Measurements from ENCODE around the gene TSKS.
A peak's percentile ranks its signal among the peaks of the same experiment; 100 is the strongest.

The TSKS gene, protein sequence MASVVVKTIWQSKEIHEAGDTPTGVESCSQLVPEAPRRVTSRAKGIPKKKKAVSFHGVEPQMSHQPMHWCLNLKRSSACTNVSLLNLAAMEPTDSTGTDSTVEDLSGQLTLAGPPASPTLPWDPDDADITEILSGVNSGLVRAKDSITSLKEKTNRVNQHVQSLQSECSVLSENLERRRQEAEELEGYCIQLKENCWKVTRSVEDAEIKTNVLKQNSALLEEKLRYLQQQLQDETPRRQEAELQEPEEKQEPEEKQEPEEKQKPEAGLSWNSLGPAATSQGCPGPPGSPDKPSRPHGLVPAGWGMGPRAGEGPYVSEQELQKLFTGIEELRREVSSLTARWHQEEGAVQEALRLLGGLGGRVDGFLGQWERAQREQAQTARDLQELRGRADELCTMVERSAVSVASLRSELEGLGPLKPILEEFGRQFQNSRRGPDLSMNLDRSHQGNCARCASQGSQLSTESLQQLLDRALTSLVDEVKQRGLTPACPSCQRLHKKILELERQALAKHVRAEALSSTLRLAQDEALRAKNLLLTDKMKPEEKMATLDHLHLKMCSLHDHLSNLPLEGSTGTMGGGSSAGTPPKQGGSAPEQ

DNA sequence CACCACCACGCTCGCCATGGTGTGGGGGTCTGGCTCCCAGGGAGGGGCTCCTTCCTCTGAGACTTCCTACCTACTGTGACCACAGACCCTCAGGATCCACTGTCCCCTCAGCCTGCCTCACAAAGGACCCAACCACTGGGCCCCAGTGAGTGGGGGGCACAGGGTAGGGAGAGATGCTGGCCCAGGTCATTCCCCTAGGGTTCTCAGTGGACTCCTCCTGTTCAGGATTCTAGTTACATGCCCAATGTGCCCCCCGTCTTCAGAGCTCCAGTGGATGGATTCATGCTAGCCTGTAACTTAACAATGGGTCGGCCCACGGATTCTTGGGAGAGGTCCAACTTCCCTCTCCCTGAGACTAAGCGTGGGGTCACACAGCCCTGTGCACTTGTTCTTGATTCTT is at the start of gene TSKS:
Gene TSKS (minus strand): TSS at position 77 of the 400 bp plus-strand sequence. CDS start 59 bp downstream, at position 18.
- no peak for DNase-seq

DNA sequence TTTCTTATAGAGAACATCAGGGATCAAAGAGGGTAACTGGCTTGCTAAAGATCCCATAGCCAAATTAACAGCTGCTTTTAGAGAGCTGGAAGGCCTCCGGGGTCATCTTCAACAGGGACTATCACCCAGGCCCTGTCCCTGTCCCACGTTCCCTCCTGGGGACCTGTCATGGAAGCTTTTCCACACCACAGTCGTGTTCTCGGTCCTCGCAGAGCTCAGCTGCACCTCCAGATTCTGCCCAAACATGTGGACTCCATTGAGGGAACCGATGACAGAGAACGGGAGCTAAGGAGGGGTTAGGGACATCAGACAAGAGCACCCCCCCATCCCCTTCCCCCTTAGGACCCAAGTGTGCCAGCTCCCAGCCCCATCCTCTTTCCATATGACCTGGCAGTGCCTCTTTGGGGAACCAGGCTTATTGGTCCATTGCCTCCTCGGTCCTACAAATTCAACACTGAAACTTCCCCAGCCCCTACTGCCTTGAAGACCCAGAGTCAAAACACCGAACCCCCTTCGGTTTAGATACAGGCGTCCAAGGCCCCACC is 49.4 kb upstream of the TSKS start:
- DNase-seq = no peak

DNA sequence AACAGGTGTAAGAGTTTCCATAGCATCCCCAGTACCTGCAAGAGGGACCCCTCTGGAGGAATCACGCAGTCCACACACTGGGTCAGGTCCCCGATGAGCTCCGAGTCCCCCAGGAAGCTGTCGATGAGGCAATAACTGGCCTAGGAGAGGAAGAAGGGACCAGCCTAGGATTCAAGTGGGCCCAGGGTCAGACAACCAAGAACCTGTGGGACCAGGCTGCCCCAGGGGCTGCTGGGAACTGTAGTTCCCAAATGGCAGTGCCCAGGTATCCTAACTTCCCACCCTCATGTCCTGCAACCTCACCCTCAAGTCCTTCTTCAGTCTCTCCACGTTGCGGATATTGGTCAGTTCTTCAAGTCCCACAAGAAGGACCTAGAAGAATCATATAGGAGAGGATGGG is 48.2 kb upstream of the TSKS start:
- DNase-seq = no peak

DNA sequence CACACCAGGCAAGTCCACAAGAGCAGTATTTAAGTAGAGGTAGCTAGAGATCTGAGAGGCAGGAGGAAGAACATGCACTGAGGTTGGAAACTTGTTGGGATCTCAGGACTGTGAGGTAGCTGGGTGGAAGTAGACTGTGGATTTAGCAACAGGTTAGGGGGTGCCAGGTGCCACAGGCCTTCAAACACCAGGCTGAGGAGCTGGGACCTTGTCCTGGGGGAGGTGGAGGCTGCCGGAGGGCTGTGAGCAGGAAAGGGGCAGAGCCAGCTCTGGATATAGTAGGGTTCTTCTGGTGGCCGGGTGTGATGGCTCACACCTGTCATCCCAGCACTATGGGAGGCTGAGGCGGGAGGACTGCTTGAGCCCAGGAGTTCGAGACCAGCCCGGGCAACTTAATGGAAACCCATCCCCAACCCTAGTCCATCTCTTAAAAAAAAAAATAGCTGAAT is 46.9 kb upstream of the TSKS start:
- DNase-seq = no peak

DNA sequence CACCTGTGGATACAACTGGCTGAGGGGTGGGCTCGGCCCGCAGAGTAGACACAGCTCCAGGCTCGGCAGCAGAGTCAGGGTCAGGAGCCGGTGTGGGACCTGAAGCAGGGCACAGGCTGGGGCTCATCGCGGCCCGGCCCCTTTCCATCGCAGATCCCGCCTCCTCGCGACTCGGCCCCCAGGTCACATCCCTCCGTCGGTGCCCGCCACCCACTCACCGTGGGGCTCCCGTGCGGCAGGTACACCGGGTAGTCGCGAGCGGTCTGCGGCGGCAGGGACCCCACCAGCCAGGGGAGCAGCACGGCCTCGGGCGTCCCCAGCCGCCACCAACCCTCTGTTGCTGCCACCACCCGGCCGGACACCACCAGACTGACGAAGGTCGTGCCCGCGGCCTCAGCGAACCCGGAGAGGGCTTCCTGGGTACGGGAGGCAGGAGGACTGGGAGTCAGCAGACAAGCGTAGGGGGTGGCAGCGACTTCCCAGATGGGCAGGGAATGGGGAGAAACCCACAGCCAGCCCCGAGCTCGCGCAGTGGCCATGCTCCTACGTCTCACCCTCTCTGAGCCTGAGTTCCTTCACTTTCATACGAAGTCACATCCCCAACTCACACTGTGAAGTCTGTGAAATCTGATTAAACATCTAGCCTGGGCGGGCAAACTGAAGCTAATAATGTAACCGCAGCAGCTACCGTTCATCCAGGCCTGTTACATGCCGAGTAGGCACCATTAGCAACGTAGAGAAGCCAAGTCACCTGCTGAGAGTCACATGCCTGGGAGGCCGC is 46.2 kb upstream of the TSKS start:
- peak; percentile 42 to 46 for DNase-seq

DNA sequence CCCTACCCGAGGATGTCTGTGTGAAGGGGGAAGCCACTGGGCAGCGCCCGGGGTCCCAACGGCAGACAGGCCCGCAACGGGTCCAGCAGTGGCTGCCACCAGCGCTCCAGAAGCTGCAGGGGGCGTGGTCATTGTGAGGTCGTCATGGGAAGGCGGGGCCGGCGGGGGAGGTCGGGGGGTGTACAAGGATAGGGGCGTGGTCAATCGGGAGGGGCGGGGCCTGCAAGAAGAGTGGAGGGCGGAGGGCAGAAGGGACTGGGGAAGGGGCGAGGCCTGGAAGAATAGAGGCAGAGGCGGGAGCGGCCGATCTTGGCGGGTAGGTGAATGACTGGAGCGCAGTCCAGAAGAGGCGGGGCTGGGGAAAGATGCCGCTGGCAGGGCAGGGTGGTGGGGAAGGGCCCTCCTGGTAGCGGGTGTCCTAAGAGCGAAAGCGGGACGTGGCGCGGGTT is 45.6 kb upstream of the TSKS start:
- DNase-seq = peak; percentile 78 to 87

DNA sequence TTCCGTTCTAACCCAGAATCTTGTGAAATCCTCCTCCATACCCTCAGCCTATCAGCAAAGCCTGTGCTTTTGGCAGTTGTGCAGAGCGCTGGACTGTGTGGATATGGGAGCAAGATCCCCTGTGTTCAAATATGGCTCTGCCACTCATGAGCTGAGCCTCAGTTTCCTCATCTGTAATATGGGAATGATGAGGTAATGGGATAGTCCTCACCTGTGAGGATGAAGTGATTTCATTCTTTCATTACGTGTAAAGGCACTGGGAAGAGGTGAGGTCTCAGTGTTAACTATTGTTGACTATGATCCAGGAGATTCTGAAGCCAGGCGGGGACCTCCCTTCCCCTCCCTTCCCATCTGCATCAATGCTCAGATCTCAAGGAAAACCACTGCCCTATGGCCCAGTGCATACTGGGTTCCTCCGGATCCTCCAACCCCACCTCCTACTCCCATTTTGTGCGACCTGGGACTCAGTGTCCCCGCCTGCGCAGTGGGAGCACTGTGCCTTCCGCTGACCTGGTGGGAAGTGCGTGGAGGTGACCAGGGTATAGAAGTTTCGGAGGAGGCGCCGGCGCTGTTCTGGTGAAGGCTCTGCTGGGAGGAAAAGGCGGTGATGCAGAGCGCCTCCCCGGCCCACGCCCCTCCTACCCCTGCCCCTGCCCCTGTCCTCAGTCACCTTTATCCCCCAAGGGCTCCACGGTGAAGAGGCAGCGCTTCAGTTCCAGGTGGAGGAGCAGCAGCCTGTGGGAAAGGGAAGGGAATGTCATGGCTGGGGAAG is 45.0 kb upstream of the TSKS start:
- DNase-seq = no peak

DNA sequence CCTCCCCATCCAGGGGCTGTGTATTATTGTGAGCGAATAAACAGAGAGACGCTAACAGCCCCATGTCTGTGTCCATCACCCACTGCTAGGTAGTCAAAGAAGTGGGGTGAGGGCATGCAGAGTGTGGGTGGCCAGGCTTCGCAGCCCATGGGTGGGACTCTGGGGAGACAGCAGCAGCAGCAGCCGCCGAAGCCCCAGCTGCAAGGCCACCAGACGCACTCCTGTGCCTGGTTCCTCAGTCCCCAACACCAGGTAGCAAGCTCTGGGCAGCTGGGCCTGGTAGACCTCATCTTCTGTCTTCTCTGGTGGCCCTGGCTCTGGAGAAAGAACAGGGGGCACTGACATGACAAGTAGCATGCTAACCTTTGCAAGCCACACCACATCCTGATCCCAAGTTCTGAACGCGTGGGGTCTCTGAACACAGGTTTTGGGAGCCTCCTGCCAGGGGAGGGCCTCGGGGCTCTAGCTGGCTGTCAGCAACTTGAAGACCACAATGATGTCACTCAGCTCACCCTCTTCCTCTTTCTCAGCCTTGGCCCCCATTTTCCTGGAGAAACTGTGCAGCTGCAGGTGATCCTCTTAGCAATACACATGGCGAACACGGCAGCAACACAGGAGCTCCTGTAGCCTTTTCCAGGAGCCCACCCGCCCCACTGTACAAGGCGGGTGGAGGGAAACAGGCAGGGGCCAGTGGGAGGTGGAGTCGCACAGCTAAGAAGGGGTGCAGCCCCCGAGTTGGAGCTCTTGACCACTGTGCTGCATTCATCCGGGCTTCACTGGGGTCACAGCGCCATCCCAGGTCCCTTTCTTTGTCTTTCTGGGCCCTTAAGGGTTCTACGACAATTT is 44.2 kb upstream of the TSKS start:
- no peak for DNase-seq

DNA sequence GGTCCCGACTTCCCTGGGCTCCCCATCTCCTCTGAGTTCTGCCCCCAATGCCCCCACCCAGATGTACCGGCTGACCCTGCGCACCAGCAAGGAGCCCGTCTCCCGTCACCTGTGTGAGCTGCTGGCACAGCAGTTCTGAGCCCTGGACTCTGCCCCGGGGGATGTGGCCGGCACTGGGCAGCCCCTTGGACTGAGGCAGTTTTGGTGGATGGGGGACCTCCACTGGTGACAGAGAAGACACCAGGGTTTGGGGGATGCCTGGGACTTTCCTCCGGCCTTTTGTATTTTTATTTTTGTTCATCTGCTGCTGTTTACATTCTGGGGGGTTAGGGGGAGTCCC is 43.5 kb upstream of the TSKS start:
- no peak for DNase-seq

DNA sequence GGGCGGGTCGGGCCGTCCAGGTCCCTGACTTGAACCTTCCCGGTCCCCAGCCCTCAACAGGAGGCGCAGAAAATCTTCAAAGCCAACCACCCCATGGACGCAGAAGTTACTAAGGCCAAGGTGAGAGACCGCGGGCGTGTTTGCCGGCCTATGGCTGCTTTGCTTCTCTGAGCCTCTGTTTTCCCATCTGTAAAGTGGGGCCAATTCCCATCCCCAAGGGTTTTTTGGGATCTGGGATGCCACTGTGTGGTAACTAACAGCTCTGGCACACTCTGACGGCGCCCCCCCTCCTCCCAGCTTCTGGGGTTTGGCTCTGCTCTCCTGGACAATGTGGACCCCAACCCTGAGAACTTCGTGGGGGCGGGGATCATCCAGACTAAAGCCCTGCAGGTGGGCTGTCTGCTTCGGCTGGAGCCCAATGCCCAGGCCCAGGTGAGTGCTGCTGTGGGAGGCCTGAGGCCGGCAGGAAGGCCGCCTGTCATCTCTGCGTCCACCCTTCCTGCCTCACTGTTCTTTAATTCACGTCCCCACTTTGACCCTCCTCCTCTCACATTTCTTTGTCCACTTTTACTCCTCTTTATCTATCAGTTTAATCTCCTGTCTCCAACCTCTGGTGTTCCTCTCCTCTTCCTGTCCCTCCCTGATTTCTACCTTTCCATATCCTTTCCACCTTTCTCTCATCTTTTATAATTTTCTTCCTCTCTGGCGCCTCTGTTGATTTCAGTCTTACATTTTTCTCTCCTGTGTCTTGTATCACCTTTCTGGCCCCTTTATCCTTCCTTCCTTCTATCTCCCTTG is 42.9 kb upstream of the TSKS start:
- no peak for DNase-seq

DNA sequence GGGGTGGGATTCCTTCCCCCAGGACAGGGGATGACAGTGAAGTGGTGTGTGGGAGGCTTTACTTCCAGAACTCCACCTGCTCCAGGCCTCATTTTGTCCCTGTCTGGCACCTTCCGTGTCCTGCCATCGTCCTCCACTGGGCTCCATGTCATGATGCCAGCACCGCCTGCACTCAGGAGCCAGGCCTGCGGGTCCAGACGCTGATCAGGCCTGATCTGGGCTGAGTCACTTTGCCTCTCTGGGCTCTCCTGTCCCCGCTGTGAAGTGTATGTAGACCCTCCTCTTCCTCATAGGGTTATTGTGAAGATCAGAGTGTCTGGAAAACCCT is 40.4 kb upstream of the TSKS start:
- DNase-seq = no peak

DNA sequence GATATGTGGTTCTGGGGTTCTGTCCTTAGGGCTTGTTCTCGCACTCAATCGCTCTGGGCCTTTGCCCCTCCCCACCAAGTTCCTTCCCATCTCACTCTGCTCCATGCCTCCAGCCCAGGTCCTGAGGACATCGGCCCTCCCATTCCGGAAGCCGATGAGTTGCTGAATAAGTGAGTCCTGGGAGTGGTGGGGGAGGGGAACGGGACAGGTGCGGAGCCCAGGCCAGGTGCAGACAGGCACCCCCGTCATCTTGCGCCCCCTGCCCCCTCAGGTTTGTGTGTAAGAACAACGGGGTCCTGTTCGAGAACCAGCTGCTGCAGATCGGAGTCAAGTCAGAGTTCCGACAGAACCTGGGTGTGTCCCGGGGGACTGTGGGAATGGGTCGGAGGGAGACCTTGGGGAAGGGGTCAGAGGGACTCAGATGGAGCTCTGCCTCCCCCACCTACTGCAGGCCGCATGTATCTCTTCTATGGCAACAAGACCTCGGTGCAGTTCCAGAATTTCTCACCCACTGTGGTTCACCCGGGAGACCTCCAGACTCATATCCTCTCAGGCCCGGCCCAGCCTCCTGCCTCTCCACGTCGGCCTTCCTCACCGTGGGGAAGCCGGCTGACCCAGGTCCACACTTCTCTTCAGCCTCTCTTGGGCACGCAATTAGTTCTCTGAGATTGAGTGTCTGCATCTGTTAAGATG is 39.9 kb upstream of the TSKS start:
- no peak for DNase-seq

DNA sequence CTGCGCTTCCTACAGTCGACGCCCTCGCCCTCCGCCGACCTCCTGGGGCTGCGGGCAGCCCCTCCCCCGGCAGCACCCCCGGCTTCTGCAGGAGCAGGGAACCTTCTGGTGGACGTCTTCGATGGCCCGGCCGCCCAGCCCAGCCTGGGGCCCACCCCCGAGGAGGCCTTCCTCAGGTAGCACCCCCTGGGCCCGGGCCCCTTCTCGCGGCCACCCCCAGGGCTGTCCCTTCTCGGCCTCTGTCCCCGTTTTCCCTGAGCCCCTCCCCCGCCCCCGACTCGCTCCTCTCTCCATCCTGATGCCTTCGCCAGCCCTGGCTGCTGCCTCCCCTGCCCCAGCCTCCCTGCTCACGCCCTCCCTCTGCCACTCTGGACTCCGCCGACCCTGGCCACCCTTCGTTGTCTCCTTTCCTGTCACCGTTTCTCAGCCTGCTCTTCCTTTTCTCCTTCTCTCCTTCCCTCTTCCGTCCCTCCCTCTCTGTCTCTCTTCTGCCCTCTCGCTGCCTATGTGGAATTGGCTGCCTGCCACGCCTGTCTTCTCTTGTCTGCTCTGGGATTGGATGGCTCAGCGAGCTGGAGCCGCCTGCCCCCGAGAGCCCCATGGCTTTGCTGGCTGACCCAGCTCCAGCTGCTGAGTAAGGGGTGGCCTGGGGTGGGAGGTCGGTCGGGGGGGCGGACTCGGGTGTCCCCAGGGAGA is 39.0 kb upstream of the TSKS start:
- DNase-seq = no peak

DNA sequence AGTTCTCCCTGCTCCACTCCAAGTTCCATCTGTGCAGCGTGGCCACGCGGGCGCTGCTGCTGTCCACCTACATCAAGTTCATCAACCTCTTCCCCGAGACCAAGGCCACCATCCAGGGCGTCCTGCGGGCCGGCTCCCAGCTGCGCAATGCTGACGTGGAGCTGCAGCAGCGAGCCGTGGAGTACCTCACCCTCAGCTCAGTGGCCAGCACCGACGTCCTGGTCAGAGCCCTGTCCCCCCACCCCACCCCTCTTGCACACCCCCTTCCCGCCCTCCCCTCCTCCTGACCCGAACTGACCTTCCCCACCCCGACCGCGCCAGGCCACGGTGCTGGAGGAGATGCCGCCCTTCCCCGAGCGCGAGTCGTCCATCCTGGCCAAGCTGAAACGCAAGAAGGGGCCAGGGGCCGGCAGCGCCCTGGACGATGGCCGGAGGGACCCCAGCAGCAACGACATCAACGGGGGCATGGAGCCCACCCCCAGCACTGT is 38.3 kb upstream of the TSKS start:
- no peak for DNase-seq

DNA sequence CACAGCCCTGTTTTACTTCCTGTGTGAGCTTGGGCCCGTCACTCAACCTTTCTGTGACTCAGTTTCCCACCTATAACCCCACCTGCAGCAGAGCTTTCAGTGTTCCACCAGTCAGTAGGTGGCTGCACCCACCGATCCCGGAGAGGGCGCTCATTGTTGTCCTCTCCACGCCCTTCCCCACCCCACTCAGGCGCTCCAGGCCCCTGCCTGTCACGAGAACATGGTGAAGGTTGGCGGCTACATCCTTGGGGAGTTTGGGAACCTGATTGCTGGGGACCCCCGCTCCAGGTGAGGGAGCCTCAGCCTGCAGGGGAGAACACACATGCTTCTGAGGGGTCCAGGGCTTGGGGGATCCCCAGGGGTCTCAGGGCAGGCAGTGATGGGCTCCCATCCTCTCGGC is 37.7 kb upstream of the TSKS start:
- no peak for DNase-seq

DNA sequence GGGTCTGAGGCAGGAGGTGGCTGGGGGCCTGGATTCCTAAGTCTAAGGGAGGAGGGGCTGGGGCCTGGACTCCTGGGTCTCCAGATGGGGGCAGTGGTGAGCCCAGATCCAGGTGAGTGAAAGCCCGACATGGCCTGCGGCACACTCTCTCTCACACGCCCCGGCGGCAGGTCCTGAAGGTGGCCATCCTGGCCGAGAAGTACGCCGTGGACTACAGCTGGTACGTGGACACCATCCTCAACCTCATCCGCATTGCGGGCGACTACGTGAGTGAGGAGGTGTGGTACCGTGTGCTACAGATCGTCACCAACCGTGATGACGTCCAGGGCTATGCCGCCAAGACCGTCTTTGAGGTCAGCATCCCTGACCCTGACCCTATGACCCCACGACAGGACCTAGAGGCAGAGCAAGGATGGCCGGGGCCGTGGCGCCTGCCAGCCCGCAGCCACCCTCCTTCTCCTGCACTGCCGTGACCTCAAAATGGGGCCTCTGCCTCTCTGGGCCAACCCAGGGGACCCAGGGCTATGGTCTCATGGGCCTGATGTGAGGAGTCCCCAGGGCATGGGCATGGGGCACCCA is 36.8 kb upstream of the TSKS start:
- no peak for DNase-seq

DNA sequence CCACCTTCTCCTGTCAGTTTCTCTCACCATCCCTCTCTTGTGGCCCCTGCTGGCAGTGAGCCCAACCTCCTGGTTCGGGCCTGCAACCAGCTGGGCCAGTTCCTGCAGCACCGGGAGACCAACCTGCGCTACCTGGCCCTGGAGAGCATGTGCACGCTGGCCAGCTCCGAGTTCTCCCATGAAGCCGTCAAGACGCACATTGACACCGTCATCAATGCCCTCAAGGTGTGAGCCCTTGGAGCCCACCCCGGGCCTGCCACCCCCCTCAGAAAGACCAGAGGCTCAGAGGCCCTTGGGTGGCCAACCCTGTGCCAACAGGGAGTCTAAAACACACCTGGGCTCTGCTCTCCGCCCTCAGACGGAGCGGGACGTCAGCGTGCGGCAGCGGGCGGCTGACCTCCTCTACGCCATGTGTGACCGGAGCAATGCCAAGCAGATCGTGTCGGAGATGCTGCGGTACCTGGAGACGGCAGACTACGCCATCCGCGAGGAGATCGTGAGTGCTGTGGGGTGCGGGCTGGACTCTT is 36.2 kb upstream of the TSKS start:
- DNase-seq = no peak

DNA sequence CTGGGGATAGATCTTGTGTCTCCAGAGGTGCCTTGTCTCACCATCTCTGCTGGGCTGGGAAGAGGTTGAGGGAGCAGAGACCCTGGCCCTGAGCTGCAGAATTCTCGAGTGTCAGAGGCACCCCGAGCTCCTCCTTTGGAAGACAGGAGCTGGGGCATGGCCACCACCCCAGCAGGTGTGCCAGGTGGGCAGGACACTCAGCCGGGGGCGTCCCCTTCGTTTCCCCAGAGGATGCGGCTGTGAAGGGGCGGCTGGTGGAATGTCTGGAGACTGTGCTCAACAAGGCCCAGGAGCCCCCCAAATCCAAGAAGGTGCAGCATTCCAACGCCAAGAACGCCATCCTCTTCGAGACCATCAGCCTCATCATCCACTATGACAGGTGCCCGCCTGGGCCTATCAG is 35.5 kb upstream of the TSKS start:
- DNase-seq = no peak

DNA sequence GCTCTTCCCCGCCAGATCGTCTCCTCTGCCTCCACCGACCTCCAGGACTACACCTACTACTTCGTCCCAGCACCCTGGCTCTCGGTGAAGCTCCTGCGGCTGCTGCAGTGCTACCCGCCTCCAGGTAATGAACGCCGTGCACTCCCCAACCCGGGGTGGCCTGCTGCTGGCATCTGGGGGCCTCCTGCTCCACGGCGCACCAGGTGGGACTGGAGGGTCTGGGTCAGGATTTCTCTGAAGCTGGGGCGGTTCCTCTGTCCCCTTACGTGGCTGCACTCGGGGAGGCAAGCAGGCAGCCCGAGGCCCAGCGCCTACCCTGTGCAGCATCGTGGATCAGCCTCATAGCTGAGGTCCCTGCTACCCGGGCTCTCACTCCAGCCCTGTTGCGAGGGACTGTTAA is 32.5 kb upstream of the TSKS start:
- DNase-seq = no peak
